ENCODE data around the gene CPED1.

The CPED1 gene

DNA sequence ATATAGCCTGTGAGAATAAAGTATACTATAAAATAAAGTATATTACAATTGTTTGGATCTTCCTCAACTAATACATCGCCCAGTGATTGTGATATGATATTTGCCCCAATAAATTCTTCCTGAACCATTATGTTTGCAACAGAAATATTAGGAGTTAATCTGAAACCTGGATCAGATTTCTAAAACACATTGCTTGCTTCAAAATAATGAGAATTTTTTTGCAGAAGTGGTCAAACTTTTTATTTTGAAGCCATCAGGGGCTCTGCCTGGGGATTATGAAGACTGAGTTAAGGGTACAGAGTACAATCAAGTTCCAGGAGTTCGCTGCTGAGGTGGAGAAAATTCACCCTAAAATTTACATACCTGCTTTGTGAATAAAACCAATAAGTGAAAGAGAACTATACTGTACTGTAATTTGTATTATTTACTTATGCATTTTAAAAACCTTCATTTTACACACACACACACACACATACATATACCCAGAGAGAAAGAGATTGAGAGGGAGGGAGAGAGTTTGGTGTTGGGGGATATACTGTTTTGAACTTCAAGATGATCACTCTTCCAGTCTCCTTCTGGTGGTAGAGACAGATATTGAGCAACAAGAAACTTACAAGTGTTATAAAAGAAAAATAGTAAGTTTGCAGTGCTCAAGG, 91.9 kb downstream of the CPED1 start:
- H3K4me3 ChIP-seq (ENCODE audit: low read depth, low read length): no peak overlapping the region
- TF ChIP-seq, protein P1, sequence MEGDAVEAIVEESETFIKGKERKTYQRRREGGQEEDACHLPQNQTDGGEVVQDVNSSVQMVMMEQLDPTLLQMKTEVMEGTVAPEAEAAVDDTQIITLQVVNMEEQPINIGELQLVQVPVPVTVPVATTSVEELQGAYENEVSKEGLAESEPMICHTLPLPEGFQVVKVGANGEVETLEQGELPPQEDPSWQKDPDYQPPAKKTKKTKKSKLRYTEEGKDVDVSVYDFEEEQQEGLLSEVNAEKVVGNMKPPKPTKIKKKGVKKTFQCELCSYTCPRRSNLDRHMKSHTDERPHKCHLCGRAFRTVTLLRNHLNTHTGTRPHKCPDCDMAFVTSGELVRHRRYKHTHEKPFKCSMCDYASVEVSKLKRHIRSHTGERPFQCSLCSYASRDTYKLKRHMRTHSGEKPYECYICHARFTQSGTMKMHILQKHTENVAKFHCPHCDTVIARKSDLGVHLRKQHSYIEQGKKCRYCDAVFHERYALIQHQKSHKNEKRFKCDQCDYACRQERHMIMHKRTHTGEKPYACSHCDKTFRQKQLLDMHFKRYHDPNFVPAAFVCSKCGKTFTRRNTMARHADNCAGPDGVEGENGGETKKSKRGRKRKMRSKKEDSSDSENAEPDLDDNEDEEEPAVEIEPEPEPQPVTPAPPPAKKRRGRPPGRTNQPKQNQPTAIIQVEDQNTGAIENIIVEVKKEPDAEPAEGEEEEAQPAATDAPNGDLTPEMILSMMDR (IDR thresholded peaks at IDR 0.05; ENCODE audit: borderline replicate concordance, insufficient read depth, low read depth, low read length): no peak

- TF ChIP-seq, protein P1 (IDR thresholded peaks at IDR 0.05; ENCODE audit: borderline replicate concordance, insufficient read depth, low read depth, low read length): no peak
- no peak overlapping the region for H3K4me3 ChIP-seq (ENCODE audit: low read depth, low read length)
Observed at GRCh38 chr7:121080913-121081326, 92.4 kb downstream of the CPED1 start.

GRCh38 chr7:121081327-121081936, 92.9 kb downstream of the CPED1 start:
- no peak overlapping the region for H3K4me3 ChIP-seq (ENCODE audit: low read depth, low read length)
- TF ChIP-seq, protein P1 (IDR thresholded peaks at IDR 0.05; ENCODE audit: borderline replicate concordance, insufficient read depth, low read depth, low read length): peak; percentile 37; the same call in 1 of the 2 replicates

GRCh38 chr7:121082400-121083101, 94.0 kb downstream of the CPED1 start:
- no peak overlapping the region for H3K4me3 ChIP-seq (ENCODE audit: low read depth, low read length)
- TF ChIP-seq, protein P1 (IDR thresholded peaks at IDR 0.05; ENCODE audit: borderline replicate concordance, insufficient read depth, low read depth, low read length): no peak

DNA sequence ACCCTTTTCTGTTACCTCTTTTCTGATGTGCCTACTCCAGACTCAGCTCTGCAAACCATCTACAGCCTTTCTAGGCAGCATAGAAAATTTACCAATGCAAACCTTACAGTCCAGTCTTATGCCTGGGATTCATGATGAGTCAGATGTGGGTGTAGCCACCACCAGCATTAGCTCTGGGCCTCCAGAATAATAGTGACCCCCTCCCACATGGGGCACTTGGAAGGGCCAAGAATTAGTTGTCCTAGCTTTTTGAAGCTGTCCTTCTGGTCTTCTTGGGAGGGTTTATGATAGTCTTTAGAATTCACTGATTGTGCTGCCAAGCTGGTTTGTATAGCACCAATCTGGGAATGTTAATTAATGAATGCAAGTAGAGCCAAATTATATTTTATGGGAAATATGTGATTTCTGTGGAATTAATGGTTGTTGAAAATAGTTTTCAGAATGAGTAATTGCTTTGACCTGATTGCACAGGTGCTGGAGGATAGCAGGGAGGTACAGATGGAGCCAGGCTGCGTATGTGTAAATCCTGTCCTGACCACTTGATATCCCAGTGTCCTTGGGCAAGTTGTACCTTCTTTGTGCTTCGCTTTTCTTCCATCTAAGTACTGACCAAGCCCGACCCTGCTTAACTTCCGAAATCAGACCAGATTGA, 94.8 kb downstream of the CPED1 start:
- TF ChIP-seq, protein P1 (IDR thresholded peaks at IDR 0.05; ENCODE audit: borderline replicate concordance, insufficient read depth, low read depth, low read length): no peak
- no peak overlapping the region for H3K4me3 ChIP-seq (ENCODE audit: low read depth, low read length)

GRCh38 chr7:121083790-121084251, 95.3 kb downstream of the CPED1 start:
- TF ChIP-seq, protein P1 (IDR thresholded peaks at IDR 0.05; ENCODE audit: borderline replicate concordance, insufficient read depth, low read depth, low read length): no peak
- no peak overlapping the region for H3K4me3 ChIP-seq (ENCODE audit: low read depth, low read length)

All from GM12875 (cell line).